GM19463 (cell line): ENCODE data around the gene DYNC1I2.
"Not testable (repeated sequence)": the region's sequence is repeated elsewhere in the genome, so short reads cannot be mapped to it uniquely, and the experiment has no call there.

ENCODE experiments used
- ATAC-seq: cut with Tn5 transposase; IDR thresholded peaks from one replicate; pipeline ENCODE4 v1.9.1; 2021; ENCODE audit warnings: mild to moderate bottlenecking, moderate library complexity; ENCODE audit not compliant: unreplicated experiment

The DYNC1I2 gene

DNA sequence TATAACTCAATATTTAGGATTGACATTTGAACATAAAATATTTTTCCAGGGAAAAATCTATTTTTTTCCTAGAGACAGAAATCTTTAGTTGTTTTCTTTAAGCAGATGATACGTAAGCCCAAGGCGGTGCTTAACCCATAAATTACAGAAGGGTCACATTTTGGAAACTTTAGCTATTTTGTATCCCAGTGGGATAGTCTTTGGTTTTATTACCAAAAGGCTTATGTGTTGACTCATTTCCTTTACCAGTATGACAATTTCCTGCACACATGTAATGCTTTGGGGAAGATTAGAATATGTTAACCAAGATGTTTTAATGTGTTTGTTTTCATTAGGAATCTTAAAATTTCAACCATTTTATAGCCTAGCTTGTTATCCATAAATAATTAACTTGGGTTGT is 24.8 kb downstream of the DYNC1I2 start:
- ATAC-seq = no peak

DNA sequence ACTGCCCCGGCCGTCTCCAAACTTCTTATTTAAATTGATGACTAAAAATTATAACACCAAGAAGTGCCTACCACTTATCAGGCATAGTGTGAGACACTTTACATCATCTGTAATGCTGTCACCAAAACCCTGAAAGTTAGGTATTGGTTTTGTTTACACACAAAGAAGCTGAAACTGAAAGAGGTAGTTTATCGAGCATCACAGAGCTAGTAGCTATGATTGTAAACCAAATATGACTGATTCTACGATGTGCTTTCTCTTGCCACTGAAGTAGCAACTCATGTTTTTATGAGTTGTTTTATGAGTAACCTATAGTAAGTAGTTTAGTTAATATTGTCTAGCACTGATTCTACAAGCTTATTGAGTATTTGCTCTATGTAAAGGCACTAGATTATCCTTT is 31.5 kb downstream of the DYNC1I2 start:
- peak; percentile 60 for ATAC-seq

DNA sequence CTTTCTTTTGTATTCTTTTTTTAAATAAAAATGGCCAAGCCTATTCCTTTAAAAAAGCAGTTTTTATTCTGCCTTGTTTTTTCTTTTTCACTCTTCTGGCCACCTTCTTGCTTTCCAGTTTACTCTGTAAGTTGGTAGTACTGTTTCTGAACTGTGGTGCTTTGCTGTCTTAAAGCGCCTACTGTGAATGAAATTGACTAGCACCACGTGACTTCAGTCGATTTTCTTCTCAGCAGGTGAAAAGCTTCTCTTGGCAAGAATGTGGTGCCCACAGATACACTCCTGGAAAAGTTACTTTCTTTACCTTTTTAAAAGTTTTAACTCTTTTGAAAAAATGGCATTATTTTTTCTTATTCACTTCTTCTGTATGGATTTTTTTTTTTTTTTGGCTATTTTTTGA is 32.4 kb downstream of the DYNC1I2 start:
- no peak for ATAC-seq

DNA sequence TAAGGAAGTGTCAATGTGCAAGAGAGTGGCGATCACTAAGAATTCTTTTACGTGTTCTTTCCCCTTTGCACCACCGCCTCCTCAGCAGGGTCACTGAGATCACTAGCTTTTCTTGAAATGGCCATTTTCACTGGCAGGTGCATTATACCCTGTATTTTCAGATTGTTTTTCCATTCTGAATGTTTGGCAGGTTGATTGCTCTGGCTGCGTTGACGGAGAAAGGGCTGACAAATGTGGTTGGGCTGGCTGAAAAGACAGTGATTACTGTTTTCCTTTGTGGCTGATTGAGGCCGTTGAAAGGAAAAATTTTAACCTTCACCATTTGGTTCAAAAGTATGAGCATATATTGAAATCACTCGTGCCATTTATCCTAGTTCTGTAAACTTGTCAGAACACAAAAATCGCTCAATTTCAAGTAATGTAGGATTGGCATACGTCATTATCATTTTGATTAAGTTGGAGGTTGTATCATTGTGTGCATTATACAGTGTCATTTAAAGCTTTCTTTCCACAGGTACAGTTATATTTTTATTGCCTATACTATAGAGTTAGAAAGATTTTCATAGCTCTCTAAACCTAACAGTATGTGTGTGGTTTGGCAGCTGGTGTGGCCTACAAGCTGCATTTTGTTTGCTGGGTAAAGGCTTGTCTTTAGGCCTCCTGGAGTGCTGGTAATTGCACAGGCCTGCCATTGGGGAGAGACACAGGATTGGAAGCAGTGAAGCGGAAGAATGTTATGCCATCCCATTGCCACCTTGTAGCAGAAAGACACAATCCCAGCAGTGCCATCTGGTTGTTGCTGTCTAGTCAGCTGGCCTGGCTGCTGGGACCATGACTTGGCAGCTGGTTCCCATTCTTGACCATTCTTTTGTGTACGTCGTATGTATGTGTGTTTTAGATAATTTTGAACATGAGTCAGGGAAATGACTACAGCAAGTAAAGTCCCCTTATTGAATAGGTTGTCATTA is 36.7 kb downstream of the DYNC1I2 start:
- ATAC-seq = no peak

DNA sequence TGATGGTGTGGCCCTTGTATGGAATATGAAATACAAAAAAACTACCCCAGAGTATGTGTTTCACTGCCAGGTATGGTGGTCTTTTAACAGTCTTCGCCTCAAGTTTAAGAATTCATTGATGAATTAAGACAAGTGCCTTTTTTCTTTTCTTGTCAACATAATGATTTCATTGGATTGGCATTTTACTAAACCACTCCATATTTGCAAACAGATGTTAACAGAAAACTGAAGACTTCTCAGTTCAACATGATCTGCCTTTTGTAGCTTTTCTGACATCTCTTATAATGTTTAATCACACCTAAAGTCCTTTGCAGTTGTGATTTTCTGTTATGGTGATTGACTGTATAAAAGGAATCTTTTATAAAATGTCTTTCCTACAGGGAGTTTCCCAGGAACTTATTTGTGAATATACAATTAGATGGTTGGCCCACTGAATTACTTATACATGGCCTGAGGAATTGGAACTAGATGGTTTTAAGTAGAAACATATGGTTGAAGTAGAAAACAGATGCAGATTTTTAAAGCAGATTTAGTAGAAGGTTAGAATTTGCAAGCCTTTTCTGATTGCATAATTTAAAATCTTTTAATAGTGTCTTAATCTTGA is 39.7 kb downstream of the DYNC1I2 start:
- no peak for ATAC-seq

DNA sequence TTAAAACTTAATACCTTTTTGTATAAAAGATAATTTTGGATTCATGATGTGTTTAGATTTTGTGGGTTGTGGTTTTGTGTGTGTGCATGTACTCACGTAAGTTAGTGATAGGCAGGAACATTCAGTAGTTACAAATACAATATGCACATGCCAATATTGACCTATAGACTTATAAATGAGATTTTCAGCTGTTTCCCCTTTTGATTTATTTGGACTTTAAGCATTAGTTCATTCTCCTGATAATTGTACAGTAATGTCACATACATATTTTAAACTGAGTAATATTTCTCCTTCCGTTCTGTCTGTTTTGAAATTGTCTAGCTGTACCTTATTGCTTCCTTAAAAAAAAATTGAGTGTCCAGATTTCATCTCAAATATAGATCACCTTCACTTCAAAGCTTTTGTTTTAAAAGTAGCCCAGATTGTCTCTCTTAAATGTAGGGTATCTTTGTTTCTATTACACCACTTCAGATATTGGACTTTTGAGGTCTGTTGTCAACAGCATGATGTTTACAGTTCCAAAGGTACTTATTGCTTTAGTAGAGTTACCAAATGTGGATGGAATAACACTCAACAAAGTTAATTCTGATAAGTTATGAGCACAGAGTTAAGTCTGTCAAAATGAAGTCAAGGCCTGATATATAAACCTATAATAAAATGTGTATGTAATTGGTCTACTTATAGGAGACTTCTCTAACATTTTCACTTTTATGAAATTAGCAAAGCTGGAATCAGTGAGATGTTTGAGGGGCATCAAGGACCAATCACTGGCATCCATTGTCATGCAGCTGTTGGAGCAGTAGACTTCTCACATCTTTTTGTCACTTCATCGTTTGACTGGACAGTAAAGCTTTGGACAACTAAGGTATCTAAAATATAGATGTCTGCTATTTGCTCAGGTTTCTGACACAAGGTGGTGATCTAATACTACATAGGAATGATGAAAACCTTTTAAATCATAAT is 42.0 kb downstream of the DYNC1I2 start:
- no peak for ATAC-seq

DNA sequence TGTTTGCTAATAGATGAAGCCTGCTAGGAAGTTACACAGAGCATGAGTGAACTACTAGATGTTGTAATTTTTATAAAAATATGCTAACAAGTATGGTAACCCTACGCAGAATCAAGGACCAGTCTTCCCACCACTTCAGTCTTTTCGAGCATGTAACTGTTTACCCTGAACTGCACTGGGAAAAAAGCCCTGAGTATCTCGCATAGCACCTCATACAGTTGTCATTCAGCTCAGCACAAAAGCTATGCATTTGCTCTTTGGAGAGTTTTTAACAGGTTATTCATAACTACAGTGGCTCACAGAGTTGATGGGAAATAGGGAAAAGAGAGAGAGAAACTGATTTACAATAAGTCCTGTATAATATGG is 42.7 kb downstream of the DYNC1I2 start:
- no peak for ATAC-seq

DNA sequence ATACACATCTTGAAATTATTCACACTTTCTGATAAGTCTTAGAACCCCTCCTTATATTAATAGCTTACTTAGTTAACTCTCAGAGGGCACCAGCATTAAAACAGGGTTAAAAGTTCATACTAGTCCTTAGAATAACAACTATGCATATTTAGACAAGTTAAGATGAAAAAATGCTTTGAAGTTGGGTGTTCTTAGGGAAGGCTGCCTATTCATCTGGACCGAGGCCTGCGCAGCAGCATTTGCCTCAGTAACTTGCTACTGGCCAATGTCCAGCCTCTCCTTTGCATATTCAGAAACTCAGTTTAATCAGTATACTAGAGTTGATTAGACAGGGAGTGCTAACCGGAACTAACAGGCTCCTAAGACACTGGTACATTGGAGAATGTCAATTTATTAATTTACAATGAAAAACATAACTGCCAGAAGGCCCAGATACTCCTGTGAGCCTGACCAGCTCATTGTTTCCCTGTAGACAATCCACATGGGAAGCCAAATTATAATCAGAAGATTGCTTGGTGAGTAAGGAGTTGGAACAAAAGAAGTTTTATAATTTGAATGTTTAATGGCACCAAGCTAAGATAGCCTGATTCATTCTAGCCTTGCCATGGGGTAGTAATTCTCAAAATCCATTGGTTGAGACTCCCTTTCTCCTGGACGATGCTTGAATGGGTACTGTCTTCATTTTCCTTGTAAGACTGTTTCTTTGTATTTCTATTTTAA is 48.9 kb downstream of the DYNC1I2 start:
- no peak for ATAC-seq

DNA sequence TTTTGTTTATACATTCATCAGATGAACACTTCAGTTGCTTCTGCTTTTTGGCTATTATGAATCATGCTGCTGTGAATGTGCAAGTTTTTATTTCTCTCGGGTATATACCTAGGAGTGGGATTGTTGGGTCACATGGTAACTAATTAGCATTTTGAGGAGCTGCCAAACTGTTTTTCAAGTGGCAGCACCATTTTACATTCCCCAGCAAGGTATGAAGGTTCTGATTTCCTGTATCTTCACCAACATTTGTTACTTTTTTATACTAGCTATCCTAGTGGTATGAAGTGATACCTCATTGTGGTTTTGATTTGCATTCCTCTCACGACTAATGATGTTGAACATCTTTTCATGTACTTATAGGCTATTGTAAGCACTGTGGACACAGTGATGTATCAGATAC is 53.9 kb downstream of the DYNC1I2 start:
- ATAC-seq = peak; percentile 62

DNA sequence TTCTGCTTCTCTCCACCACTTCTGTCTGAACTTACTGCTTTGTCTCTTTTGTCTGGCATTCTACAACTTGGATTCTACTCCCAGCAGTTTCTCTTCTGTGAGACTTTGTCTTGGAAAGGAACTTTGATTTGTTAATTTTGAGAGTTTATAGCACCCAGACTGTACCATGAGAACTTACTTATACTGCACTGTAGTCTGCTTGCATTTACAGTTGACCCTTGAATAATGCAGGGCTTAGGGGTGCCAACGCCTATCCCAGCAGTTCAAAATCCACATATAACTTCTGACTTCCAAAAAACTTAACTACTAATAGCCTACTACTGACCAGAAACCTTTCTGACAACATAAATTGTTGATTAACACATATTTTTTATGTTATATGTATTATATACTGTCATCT is 55.5 kb downstream of the DYNC1I2 start:
- no peak for ATAC-seq

DNA sequence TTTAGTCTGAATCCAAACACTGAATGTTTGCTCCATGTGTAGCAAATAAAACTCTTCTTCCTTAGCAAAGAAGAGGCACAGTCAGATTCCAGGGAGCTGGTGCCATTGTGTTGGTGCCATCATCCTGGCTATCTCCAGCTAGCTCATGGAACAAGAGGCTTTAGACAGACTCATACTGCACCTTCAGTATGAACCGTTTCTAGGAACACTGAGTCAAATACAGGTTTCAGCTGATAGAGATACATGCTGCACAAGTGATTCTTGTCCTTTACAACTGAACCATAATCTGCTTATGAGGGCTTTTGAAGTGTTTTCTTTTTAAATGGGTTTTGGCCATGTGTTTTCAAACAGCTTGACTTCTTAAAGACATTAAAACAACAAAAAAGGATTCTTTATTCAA is 57.9 kb downstream of the DYNC1I2 start:
- no peak for ATAC-seq

DNA sequence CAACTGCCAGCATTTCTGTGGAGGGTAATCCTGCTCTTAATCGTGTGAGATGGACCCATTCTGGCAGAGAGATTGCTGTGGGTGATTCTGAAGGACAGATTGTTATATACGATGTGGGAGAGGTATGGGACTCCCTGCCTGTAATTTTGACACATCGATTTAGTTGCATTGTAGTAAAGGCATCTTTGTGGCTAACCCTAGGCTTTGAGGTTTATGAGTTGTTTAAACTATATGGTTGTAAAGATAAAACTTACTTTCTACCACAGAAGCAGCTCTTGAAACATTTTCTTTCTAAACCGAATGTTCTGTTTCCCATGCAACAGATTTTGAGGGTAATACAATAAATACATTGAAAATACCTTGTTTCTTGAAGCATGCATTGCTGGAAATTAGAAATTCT is 58.5 kb downstream of the DYNC1I2 start:
- no peak for ATAC-seq

DNA sequence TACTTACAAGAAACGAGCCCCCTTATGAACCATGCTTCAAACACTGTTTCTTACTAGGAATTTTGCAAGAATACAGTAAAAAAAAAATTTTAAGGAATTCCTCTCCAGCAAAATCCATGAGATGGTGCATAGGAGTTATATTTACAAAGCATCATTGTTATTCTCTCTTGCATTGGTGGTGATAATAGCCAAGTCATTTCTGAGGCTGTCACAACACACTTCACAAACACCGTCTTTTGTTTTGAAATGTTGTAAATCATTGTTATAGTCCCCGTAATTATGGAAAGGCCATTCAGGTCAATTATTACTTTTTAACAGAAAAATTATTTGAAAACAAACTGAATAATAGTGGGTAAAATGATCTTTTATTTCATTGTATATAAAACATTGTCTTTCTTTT is 60.1 kb downstream of the DYNC1I2 start:
- ATAC-seq = no peak

DNA sequence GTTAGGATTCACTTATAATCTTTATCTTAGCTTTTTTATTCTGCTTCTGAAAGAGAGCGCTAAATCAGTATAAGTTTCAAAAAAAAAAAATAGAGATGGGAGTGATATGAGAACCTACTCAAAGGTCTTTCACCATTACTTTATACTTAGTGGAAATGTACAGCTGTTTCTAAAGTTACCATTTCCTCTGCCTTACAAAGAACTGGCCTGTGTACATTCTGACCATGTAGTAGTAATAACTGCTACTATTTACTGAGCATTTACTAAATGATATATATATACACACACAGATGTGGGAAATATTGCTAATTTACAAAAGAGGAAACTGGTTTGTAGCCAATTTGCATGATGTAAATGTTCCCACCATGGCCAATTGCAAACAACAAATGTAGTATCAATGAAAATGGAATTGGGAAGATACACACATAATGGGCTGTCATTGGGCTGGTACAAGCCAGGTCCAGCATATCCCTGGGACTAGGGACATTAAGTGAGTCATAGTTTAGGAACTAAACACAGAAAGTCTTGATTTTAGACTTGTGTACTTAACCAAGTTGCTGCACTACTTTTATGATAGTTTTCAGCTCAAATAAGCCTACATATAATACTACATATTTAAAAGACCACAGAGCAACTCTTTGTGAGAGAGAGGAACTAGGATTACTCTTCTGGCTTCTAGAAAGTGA is 67.1 kb downstream of the DYNC1I2 start:
- no peak for ATAC-seq

DNA sequence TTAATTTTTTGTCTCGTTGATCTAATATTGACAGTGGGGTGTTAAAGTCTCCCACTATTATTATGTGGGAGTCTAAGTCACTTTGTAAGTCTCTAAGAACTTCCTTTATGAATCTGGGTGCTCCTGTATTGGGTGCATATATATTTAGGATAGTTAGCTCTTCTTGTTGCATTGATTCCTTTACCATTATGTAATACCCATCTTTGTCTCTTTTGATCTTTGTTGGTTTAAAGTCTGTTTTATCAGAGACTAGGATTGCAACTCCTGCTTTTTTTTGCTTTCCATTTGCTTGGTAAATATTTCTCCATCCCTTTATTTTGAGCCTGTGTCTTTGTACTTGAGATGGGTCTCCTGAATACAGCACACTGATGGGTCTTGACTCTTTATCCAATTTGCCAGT is 71.5 kb downstream of the DYNC1I2 start:
- ATAC-seq = not testable (repeated sequence)

DNA sequence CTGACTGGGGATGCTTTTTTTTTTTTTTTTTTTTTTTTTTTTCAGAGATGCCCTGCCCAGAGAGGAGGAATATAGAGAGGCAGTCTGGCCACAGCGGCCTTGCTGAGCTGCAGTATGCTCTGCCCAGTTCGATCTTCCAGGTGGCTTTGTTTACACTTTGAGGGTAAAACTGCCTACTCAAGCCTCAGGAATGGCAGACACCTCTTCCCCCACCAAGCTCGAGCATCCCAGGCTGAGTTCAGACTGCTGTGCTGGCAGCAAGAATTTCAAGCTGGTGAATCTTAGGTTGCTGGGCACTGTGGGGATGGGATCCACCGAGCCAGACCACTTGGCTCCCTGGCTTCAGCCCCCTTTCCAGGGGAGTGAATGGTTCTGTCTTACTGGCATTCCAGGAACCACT is 73.9 kb downstream of the DYNC1I2 start:
- not testable (repeated sequence) for ATAC-seq

DNA sequence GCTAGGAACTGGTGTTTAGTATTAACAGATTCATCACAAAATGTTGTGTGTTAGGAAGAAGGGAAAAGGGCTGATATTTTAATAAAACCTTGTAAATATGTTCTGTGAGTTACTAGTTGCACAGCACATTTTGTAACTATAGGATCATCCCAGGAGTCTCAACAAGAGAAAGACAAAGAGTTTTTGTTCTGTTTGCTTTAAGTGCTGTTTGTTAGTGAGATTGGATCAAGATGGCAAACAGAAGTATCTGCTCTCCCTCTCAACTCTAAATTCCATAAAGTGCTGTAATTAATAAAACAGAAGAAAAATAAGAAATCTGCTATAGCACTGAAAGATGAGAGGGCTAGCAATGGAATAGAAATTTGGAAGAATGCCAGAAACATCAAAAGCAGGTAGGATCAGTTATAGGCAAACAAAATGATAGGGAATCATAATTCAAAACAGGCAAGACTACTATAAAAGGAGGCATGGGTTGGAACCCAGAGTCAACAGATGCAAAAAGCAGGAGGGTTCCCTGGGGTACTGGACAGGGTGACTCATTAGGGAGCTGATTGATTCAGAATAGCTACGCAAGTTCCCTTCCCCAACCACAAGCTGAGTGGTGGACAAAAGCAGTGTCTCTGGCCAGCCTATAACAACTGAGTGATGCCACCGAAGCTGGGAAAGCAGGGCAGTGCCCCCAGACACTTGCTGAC is 75.8 kb downstream of the DYNC1I2 start:
- ATAC-seq = no peak

DNA sequence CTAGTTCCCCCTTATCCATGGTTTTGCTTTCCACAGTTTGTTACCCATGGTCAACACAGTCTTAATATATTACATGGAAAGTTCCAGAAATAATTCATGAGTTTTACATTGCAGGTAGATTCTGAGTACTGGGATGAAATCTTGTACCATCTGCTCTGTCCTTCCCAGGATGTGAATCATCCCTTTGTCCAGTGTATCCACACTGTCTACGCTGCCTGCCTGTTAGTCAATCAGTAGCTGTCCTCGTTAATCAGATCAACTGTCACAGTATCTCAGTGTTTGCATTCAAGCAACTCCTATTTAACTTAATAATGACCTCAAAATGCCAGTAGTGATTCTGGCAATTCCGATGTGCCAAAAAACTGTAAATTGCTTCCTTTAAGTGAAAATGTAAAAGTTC is 76.3 kb downstream of the DYNC1I2 start:
- ATAC-seq = no peak

DNA sequence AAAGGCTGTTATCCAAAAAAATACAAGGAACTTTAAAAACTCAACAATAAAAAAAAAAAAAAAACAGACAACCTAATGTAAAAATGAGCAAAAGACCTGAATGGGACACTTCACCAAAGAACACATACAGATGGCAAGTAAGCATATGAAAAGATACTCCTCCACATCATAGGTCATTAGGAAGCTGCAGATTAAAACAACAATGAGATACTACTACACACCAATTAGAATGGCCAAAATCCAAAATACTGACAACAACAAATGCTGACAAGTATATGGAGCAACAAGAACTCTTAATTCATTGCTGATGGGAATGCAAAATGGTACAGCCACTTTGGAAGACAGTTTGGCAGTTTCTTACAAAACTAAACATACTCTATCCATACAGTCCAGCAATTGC is 84.2 kb downstream of the DYNC1I2 start:
- no peak for ATAC-seq

DNA sequence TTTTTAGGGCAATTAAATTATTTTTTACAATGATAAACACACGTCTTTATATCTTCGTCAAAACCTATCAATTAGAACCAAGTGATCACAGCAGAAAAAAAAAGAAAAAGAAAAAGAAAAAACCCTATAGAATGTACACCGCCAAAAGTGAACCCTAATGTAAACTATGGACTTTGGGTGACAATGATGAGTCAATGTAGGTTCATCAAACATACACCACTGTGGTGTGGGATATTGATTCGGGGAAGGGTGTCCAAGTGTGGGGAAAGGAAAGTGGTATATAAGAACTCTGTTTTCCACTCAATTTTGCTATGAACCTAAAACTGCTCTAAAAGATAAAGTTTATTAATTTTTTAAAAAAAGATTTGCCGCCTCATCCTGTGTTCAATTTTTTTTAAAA is 85.1 kb downstream of the DYNC1I2 start:
- ATAC-seq = no peak
